A673 (cell line): ENCODE results near the gene OSTN. TPM values are rescaled to one million over a fixed set of nuclear protein-coding genes. Genes with fewer than 3 reads are reported as not detected.

ENCODE experiments used
- BruUV-seq: library from RNA; stranded (reverse); fragments of 400-500 nt; replicated peaks from 2 replicates; lab custom pipeline; 2021; lab: Mats Ljungman, UMichigan
- CTCF ChIA-PET: fragments of 300-600 bp; sonication (Branson Sonifier 250); formaldehyde crosslinking; loops from one replicate; lab custom pipeline; 2022; ENCODE audit warnings: antibody characterized with exemption; lab: Charles Lee
- POLR2A ChIA-PET: fragments of 300-600 bp; sonication (Branson Sonifier 250); formaldehyde crosslinking; loops from one replicate; lab custom pipeline; 2022; ENCODE audit warnings: antibody characterized with exemption; ENCODE audit not compliant: low non-redundant PET; lab: Charles Lee
- DNase-seq: peaks from one replicate; pipeline ENCODE4 v3.0.0-alpha.2; 2015; ENCODE audit warnings: low spot score
- H3K27ac ChIP-seq: fragments of 200-600 bp; sonication (generic); 2 replicates; pipeline ENCODE4 v1.5.1; 2016; ENCODE audit warnings: mixed run types, low read depth, mild to moderate bottlenecking, mixed read lengths, antibody characterized with exemption, low read length; ENCODE audit not compliant: poor library complexity, severe bottlenecking
- H3K27me3 ChIP-seq: fragments of 200-600 bp; sonication (generic); replicated peaks from 2 replicates; pipeline ENCODE4 v1.6.1; 2017; ENCODE audit warnings: mixed run types, low read depth, mild to moderate bottlenecking, mixed read lengths, antibody characterized with exemption, low read length; ENCODE audit not compliant: insufficient read depth, poor library complexity
- H3K36me3 ChIP-seq: fragments of 200-600 bp; sonication (generic); 2 replicates; pipeline ENCODE4 v1.6.1; 2016; ENCODE audit warnings: mixed run types, mild to moderate bottlenecking, mixed read lengths, antibody characterized with exemption, low read length; ENCODE audit not compliant: insufficient read depth, poor library complexity, severe bottlenecking
- H3K4me1 ChIP-seq: fragments of 200-600 bp; sonication (generic); 2 replicates; pipeline ENCODE4 v1.6.1; 2017; ENCODE audit warnings: mixed run types, mild to moderate bottlenecking, mixed read lengths, antibody characterized with exemption, low read length; ENCODE audit not compliant: insufficient read depth, poor library complexity, severe bottlenecking
- H3K4me3 ChIP-seq: fragments of 200-600 bp; sonication (generic); 2 replicates; pipeline ENCODE4 v1.5.1; 2016; ENCODE audit warnings: low read depth, mixed run types, mild to moderate bottlenecking, mixed read lengths, low read length; ENCODE audit not compliant: poor library complexity, severe bottlenecking
- H3K9me3 ChIP-seq: fragments of 200-600 bp; sonication (generic); 2 replicates; pipeline ENCODE4 v1.6.1; 2016; ENCODE audit warnings: mixed run types, low read depth, mild to moderate bottlenecking, mixed read lengths, antibody characterized with exemption, low read length; ENCODE audit not compliant: poor library complexity, severe bottlenecking
- CTCF ChIP-seq: fragments of 300-800, 200-600 bp; sonication (generic); conservative IDR thresholded peaks from 2 replicates; pipeline ENCODE4 v1.5.1; 2017; ENCODE audit warnings: low read depth, mild to moderate bottlenecking, antibody characterized with exemption, low read length, moderate library complexity, mixed read lengths
- EZH2 ChIP-seq: fragments of 200-600 bp; sonication (generic); IDR thresholded peaks from 2 replicates; pipeline ENCODE4 v1.6.1; 2017; ENCODE audit warnings: borderline replicate concordance, low read depth, mild to moderate bottlenecking, mixed read lengths, antibody characterized with exemption, low read length; ENCODE audit not compliant: poor library complexity, severe bottlenecking
- intact Hi-C: fragments of 100-400 bp; cut with micrococcal nuclease; formaldehyde crosslinking; loops from one replicate; pipeline ENCODE4 v1.10.0; 2022; ENCODE audit not compliant: unreplicated experiment
- total RNA-seq: library from RNA; stranded (reverse); gene quantifications from 2 replicates; pipeline ENCODE4 v1.2.3, GENCODE V29; 2021

OSTN gene
- total RNA-seq, 1 experiment from 2014 or later = not detected

DNA sequence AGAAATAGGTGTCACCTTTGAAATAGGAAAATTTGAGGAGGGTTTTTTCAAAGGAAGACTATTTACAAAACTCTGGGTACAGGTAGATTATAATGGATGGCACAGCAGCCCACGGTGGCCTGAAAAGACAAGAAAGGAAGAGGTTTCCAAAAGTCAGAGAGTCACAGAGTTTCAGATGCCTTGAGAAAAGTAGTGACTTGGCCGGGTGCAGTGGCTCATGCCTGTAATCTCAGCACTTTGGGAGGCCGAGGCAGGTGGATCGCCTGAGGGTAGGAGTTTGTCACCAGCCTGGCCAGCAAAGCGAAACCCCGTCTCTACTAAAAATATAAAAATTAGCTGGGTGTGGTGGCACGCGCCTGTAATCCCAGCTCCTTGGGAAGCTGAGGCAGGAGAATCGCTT lies 35.2 kb downstream of the OSTN start:
- H3K9me3 ChIP-seq = no peaks in the 10 kb centered on the region
- POLR2A ChIA-PET = no interaction called here
- H3K27ac ChIP-seq = no peak overlapping the region
- no TSS peak for BruUV-seq
- intact Hi-C loops = loop anchor here (10.0 kb wide), 1 partner anchor 529 kb away; no protein-coding TSS in a partner anchor
- no peaks in the 10 kb centered on the region for H3K27me3 ChIP-seq
- DNase-seq = no peak
- H3K4me1 ChIP-seq = peaks cover 3% of the 10 kb centered on the region
- no peaks in the 10 kb centered on the region for H3K36me3 ChIP-seq
- no peak overlapping the region for H3K4me3 ChIP-seq
- TF ChIP-seq CTCF (no peak), EZH2 (no peak)
- CTCF ChIA-PET = no interaction called here

DNA sequence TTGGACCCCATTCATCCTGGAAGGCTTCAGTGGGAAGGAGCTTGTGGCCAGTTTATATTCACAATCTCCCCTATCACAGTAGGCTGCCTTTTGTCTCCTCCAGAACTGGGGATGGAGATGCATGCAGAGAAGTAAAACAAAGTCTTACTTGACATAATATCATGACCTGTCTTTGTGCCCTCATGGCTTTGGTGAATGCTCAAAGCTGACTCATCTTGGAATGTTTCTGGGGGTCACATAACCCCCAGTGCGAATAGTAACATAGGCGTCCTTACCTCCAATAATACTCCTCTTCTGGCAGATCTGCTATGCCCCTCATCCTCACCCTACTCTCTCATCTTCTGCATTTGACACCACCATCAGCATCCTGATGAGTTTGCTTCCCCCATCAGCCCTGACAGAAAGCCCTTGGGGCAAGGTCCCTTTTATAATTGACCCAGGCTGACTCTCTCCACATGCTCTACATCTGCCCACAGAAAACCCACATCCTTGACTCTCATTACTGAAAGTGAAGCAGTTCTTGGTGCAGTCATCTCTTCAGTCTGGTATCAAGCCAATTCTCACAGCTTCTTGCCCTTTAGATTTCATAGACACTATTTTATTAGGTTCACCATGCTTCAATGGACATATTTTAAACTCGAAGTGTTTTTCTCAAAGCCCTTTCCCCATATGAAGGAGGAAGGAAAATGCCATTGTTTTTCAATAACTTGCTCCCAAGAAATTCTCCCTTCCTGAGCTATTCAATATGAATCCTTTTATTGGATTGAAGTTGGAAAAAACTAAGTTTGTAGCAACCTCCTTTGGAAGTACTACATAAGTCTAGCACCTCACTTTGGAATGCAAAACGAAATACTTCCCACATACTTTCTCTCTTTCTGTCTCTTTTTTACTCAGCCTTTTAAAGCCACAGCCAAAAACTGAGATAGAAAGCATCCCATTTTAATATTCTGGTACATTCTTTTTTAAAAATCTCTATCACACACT lies 36.6 kb downstream of the OSTN start:
- DNase-seq = no peak
- H3K27me3 ChIP-seq = no peaks in the 10 kb centered on the region
- H3K4me3 ChIP-seq = no peak overlapping the region
- TF ChIP-seq CTCF (no peak), EZH2 (no peak)
- H3K4me1 ChIP-seq = peaks cover 15% of the 10 kb centered on the region
- no peak overlapping the region for H3K27ac ChIP-seq
- ChIA-PET POLR2A (no interaction called here), CTCF (no interaction called here)
- BruUV-seq = no TSS peak
- intact Hi-C loops = loop anchor here (10.0 kb wide), 1 partner anchor 531 kb away; no protein-coding TSS in a partner anchor
- no peaks in the 10 kb centered on the region for H3K36me3 ChIP-seq
- H3K9me3 ChIP-seq = no peaks in the 10 kb centered on the region

GRCh38 chr3:191236646-191237045 lies 37.6 kb downstream of the OSTN start:
- no peaks in the 10 kb centered on the region for H3K9me3 ChIP-seq
- no peaks in the 10 kb centered on the region for H3K27me3 ChIP-seq
- no TSS peak for BruUV-seq
- POLR2A ChIA-PET = no interaction called here
- no peak overlapping the region for H3K27ac ChIP-seq
- H3K36me3 ChIP-seq = no peaks in the 10 kb centered on the region
- intact Hi-C loops = loop anchor here (10.0 kb wide), 1 partner anchor 532 kb away; no protein-coding TSS in a partner anchor
- TF ChIP-seq EZH2 = no peak
- TF ChIP-seq CTCF = no peak
- DNase-seq = no peak
- no peak overlapping the region for H3K4me3 ChIP-seq
- peaks cover 15% of the 10 kb centered on the region for H3K4me1 ChIP-seq
- CTCF ChIA-PET = no interaction called here
